Measurements from ENCODE around the gene EXOSC7. TPM values are rescaled to one million over a fixed set of nuclear protein-coding genes. Genes with fewer than 3 reads are reported as not detected.

EXOSC7 gene
- polyA plus RNA-seq, 1 donor (not counting 4 experiments of a cell fraction or from before 2014, with no cell fraction given): 94.4 TPM

- Histone ChIP-seq H3K36me3 (ENCODE audit: control insufficient read depth in 2 of 2, extremely low read depth in 1 of 2, insufficient read depth in 2 of 2, low read length in 2 of 2) (no peaks in the 10 kb centered on the region), H3K4me2 (ENCODE audit: control insufficient read depth, extremely low read depth, insufficient read depth, low read depth, low read length) (no peak overlapping the region), H3K9ac (ENCODE audit: control insufficient read depth, extremely low read depth, insufficient read depth, low read length) (no peak overlapping the region), H3K9me1 (ENCODE audit: control insufficient read depth, extremely low read depth, insufficient read depth, low read length) (no peaks in the 10 kb centered on the region), H3K4me1 (ENCODE audit: control insufficient read depth, extremely low read depth, insufficient read depth, low read length) (peaks cover 3% of the 10 kb centered on the region), H3K79me2 (ENCODE audit: control insufficient read depth, insufficient read depth, low read length) (no peaks in the 10 kb centered on the region), H4K20me1 (ENCODE audit: control insufficient read depth, extremely low read depth, insufficient read depth, low read length) (no peaks in the 10 kb centered on the region), H2AFZ (ENCODE audit: control insufficient read depth, low read length) (no peak overlapping the region), H3K9me3 (ENCODE audit: control insufficient read depth, low read depth, low read length) (no peaks in the 10 kb centered on the region), H3K4me3 (ENCODE audit: control insufficient read depth in 2 of 3, extremely low read depth in 1 of 3, insufficient read depth in 2 of 3, low read depth in 1 of 3, low read length in 3 of 3) (no peak overlapping the region), H3K27me3 (ENCODE audit: control insufficient read depth, extremely low read depth, insufficient read depth, low read length) (no peaks in the 10 kb centered on the region), H3K27ac (ENCODE audit: control insufficient read depth, insufficient read depth, low read length) (no peak overlapping the region)
- no peak for DNase-seq (ENCODE audit: low read depth, low spot score)
- no peak for FAIRE-seq
- dilution Hi-C loops (cut with MboI; ENCODE audit: extremely low pct_ligation_motif_present, low sequenced_read_pairs): no loop called here
- TF ChIP-seq EZH2 (IDR thresholded peaks at IDR 0.05; ENCODE audit: low read length) (no peak), CTCF (optimal IDR thresholded peaks at IDR 0.05 in 1 of 3, IDR thresholded peaks at IDR 0.05 in 1 of 3, conservative IDR thresholded peaks at IDR 0.05 in 1 of 3; ENCODE audit: extremely low read depth in 1 of 3, insufficient read depth in 2 of 3, low read length in 3 of 3) (no peak)
Measured at GRCh38 chr3:45027441-45027840, 51.4 kb downstream of the EXOSC7 start.

DNA sequence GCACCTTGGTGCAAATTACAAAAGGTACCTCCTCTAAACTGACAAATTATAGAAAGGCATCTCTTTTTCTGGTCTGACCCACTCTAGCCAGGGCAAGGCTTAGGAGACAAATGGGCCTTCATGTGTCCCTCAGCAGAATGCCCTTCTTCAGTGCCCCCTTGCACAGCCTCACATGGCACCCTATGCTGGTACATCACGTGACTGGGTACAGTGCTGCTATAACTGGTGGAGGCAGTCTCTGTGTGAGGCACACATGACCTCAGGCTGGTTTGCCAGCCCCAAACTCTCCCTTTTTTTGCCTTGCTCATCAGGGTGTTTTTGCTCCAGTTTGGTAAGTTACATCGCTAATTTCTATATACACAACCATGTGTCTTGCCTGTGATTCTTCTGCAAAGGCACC lies 53.2 kb downstream of the EXOSC7 start:
- DNase-seq (ENCODE audit: low read depth, low spot score): no peak
- no peak for FAIRE-seq
- Histone ChIP-seq H3K36me3 (ENCODE audit: control insufficient read depth in 2 of 2, extremely low read depth in 1 of 2, insufficient read depth in 2 of 2, low read length in 2 of 2) (no peaks in the 10 kb centered on the region), H3K27ac (ENCODE audit: control insufficient read depth, insufficient read depth, low read length) (no peak overlapping the region), H3K9me3 (ENCODE audit: control insufficient read depth, low read depth, low read length) (no peaks in the 10 kb centered on the region), H3K79me2 (ENCODE audit: control insufficient read depth, insufficient read depth, low read length) (no peaks in the 10 kb centered on the region), H3K9ac (ENCODE audit: control insufficient read depth, extremely low read depth, insufficient read depth, low read length) (no peak overlapping the region), H3K4me2 (ENCODE audit: control insufficient read depth, extremely low read depth, insufficient read depth, low read depth, low read length) (no peak overlapping the region), H4K20me1 (ENCODE audit: control insufficient read depth, extremely low read depth, insufficient read depth, low read length) (no peaks in the 10 kb centered on the region), H3K27me3 (ENCODE audit: control insufficient read depth, extremely low read depth, insufficient read depth, low read length) (no peaks in the 10 kb centered on the region), H3K4me1 (ENCODE audit: control insufficient read depth, extremely low read depth, insufficient read depth, low read length) (peaks cover 3% of the 10 kb centered on the region), H3K4me3 (ENCODE audit: control insufficient read depth in 2 of 3, extremely low read depth in 1 of 3, insufficient read depth in 2 of 3, low read depth in 1 of 3, low read length in 3 of 3) (no peak overlapping the region), H2AFZ (ENCODE audit: control insufficient read depth, low read length) (no peak overlapping the region), H3K9me1 (ENCODE audit: control insufficient read depth, extremely low read depth, insufficient read depth, low read length) (no peaks in the 10 kb centered on the region)
- dilution Hi-C loops (cut with MboI; ENCODE audit: extremely low pct_ligation_motif_present, low sequenced_read_pairs): no loop called here
- no peak for TF ChIP-seq EZH2 (IDR thresholded peaks at IDR 0.05; ENCODE audit: low read length)
- no peak for TF ChIP-seq CTCF (optimal IDR thresholded peaks at IDR 0.05 in 1 of 3, IDR thresholded peaks at IDR 0.05 in 1 of 3, conservative IDR thresholded peaks at IDR 0.05 in 1 of 3; ENCODE audit: extremely low read depth in 1 of 3, insufficient read depth in 2 of 3, low read length in 3 of 3)

All from keratinocyte (primary cell).